Putamen (tissue), 1 donor: ENCODE data around the gene EVI5L.

Experiments
- DNase-seq: peaks from one replicate; pipeline ENCODE4 v3.0.0-alpha.2; 2016; ENCODE audit warnings: low spot score

EVI5L gene

DNA sequence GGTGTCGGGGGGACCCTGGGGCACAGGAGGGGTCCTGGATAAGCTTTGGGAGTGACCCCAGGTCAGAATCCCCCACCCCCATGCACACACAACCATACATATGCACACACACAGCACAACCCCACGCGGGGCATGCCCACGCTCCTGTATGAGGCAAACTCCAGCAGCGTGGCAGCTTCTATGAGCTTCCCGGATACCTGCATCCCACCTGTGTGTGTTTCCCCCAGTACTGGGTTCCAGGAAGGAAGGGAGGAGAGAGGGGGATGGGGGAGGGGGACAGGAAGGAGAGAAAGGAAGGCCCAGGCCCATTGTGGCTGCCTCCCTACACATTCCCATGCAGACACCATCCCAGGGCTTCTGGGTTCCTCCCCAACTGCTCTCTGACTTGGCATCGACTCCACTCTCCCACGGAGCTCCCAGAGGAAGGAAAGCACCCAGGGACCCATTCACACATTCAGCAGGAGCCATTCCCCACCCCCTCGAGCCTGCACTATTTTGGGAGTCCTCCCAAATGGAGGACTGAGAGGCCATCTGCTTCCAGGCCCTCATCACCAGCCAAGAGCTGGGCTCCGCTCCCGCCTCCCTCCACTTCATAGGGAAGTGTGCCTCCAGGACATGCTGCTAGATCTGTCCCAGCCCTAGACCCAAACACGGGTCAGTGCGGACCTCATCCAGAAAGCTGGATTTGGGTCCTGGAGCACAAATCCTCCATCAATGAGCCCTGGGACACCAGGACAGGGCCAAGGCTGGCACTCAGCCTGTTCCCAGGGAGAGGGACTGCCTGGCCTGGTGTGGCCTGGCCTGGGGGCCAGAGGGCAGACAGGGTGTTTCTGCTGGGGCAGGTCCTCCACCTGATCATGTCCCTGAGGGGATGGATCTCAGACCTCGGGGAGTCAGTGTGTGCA lies 30.9 kb downstream of the EVI5L start:
- peak; percentile 53 for DNase-seq

- DNase-seq, result no peak
Observed at GRCh38 chr19:7861619-7862412, 31.8 kb downstream of the EVI5L start.

DNA sequence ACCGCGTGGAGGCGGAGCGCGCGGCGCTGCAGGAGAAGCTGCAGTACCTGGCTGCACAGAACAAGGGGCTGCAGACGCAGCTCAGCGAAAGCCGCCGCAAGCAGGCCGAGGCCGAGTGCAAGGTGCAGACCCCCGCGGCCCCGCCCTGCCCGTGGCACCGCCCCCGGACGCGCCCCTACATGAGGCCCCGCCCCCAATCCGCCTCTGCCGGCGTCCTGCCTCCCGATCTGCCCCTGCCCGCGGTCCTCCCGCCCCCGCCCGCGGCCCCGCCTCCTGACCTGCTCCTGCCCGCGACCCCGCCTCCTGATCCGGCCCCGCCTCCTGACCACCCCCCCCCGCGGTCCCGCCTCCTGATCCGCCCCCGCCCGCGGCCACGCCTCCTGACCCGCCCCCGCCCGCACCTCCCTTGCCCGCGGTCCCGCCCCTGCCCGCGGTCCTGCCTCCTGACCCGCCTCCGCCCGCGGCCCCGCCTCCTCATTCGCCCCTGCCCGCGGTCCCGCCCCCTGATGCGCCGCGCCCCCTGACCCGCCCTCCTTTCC lies 32.5 kb downstream of the EVI5L start:
- no peak for DNase-seq

GRCh38 chr19:7863157-7863970 lies 33.3 kb downstream of the EVI5L start:
- DNase-seq, result no peak

DNA sequence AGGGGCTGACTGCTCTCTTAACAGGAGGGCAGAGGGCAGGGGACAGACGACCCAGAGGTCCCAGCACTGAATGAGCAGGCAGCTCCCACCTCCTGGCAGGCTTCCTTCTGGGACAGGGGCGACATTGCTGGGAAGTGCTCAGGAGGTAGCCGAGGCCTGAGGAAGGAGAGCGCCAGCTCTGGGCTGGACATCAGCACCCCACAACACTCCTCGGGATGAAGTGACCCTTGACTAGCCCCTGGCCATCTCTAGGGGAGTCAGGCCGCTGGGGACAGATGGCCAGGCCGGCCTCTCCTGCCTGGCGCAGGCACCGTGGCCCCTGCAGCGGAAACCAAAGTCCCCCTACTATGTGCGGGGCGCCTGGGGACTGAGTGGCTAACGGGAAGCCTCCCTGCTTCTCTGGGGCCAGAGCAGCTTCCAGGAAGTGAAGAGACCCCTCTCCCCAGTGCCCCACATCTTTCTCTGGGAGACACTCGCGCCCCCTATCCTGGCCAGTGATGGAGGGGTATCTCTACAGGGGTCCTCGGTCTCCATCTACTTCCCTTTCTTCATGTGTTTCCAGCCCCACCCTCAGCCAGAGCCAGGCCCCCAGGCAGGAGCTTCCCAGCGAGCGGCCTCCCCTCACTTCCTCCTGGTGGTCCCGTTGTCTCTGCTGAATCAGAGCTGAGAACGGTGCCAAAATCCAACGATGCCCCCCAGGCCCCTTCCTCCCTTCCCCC lies 34.1 kb downstream of the EVI5L start:
- no peak for DNase-seq

DNA sequence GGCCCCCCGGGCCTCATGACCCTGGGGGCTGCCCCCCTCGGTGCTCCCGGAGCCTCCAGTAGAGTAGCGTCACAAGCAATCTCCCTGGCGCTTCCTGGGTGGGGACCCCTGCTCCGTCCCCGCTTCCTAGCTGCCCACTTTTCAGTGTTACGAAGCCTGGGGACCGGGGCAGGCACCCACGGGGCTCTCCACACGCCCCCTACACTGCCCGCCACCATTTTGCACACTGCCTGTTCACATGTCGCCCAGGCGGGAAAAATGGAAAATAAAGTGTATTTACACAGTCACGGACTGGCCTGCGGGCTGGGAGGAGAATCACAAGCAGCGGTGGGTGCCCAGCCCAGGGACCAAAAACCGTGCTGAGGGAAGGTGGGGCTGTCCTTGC lies 34.7 kb downstream of the EVI5L start:
- no peak for DNase-seq

DNA sequence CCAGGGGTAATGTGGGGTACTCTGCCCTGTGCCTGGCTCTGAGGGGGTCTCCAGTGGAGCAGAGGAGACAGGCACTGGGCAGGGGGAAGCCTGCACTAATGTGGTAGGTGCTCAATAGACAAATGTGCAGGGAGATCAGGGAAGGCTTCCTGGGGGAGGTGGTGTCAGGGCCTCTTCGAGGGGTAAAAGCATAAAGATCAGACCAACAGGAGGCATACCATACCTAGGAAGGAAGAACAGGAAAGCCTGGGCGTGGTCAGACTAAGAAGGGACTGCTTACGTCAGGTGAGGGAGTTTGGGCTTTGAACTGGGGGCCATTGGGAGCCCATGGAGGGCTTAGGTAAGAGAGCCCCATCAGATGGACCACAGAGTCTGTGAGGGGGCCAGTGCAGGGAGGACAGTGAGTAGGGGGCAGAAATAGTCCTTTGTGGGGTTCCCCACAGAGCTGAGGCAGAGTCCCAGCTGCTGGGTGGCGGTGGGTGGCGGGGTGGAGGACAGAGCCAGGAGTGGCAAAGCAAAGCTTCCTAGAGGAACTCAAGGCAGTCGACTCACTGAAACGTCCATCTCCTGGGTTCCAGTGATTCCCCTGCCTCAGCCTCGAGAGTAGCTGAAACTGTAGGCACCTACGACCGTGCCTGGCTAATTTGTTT lies 35.4 kb downstream of the EVI5L start:
- no peak for DNase-seq

DNA sequence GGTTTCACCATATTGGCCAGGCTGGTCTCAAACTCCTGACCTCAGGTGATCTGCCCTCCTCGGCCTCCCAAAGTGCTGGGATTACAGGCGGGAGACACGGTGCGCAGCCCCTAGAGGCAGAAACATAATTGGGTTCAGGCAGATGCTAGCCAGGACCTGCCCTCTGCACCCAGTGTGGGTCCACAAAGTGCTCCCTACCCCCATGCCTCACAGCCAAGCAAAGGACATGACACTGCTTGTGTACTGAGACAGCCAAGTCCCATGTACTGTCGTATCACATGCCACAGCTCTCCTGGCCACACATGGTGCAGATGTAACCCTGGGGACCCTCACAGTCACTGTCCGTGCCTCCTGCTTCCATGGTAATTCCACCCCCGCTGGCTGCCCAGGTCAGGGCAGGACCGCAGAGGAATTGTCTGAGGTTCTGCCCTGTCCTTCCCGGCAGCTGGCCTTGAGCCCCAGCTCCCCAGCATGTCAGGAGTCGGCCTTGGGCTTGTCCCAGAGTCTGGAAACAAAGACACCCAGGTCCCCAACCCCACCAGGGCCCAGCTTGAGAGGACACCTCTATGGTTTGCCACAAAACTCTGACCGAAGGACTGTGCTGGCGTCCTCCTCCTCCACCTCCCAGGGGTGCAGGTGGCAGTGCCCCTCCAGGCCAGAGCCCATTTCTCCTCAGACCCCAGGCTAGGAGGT lies 36.5 kb downstream of the EVI5L start:
- no peak for DNase-seq

DNA sequence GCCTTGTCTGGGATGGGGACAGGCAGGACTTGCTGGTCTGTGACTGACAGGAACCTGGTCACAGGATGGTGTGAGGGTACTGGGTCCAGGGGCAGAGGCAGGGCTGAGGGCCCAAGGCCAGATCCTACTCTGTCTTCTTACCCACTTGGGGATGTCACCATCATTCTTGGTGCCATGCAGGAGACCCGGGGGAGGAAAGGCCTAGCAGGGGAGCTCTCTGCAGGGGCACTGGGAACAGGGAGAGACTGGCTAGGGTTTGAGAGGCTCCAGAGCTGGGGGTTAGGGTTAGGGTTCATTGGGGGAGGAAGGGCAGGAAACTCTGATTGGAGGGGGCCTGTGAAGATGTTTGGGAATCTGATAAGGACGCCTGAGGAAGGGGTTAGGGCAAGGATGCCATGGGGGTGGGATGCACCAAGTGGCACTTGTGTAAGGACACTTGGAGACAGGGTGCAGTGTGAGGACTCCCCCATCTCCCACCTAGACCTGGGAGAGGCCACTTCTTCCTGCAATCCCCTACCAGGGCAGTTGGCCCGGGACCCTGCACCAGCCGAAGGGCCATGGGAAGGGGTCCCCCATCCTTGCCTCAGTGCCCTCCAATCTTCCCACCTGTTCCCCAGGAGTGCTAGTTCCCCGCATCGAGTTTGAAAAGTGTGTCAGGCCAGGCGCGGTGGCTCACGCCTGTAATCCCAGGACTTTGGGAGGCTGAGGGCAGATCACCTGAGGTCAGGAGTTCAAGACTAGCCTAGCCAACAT lies 37.2 kb downstream of the EVI5L start:
- DNase-seq, result no peak

GRCh38 chr19:7868326-7868670 lies 38.3 kb downstream of the EVI5L start:
- no peak for DNase-seq

DNA sequence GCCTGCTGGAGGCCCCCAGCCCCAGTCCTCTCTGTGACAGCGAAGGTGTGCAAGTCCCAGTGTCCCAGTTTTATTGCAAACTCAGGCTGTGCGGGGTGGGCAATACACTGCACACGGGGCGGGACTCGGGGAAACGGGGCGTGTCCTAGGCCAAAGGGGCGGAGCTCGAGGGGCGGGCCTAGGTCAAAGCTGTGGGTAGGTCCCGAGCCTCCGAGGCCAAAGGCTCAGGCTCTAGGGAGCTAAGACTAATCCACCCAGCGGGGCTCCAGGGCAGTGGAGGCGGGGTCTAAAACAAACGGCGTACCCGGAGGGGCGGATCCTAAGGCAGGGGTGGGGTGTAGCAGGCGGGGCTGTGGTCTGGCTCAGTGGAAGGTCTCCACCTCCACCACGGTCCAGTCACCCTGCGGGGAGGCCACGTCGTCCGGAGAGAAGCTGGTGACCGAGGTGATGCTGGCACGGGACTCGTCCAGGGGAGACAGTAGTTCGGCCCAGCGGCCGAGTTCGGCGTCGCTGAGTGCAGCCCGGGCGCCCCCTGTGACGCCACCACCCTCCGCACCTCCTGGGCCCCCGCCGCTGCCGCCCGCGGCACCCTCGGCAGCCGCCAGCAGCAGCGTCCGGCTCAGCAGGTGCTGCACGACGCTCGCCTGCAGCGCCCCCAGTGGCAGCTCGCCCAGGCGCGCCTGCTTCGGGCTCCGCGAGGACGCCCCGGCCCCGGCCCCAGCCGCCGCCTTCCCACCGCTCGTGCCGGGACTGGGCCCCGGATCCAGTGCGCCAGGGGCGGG lies 38.8 kb downstream of the EVI5L start:
- peak; percentile 52 for DNase-seq

GRCh38 chr19:7869453-7869909 lies 39.5 kb downstream of the EVI5L start:
- DNase-seq, result no peak

GRCh38 chr19:7869910-7870511 lies 40.0 kb downstream of the EVI5L start:
- no peak for DNase-seq

DNA sequence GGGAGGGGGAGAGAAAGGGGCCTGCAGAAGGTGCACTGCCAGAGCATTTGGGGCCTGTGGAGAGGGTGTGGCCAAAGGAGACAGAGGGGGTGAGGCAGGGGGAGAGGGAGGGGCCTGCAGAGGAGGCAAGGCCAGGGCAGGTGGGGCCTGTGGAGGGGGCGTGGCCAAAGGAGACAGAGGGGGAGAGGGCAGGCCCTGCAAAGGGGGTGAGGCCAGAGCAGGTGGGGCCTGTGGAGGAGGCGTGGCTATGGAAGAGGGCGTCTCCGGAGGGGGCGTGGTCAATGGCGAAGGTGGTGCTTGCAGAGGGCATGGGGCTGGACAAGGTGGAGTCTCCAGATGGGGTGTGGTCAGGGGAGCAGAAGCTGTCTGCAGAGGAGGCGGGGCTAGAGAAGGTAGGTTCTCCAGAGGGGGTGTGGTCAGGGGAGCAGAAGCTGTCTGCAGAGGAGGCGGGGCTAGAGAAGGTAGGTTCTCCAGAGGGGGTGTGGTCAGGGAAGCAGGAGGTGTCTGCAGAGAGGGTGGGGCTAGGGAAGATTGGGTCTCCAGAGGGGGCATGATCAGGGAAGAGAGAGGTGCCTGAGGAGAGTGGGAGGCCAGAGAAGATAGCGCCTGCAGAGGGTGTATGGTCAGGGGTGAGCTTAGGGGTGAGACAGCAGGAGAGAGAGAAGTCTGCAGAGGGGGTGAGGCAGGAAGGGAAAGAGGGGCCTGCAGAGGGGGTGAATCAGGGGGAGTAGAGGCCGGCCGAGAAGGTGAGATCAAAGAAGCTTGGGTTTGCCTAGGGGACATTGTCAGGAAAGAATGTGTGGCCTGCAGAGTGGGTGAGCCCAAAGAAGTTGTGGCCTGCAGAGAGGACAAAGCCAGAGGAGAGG lies 40.8 kb downstream of the EVI5L start:
- DNase-seq, result no peak

- DNase-seq, result no peak
Observed at GRCh38 chr19:7871437-7872305, 41.7 kb downstream of the EVI5L start.
